ENCODE measurements around the gene SCG3.

SCG3 gene

DNA sequence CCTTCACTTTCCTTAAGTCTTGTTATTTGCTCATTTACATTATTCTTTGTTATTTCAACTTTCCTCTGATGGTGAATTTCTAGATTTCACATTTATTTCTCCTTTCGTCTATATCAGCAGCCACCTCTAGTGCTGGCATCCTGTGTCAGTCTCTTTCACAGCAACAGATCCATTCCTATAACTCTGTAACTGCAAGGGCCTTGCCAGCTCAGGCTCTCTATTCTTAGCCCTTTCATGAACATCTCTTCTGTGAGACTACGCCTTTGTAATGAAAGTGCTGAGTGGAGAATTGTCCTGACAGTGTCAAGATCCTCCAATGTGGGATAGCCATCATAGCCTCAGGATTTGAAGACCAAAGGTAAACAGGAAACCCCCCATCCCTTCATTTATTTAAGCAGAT, 3.9 kb upstream of the SCG3 start:
- in situ Hi-C loops (cut with HindIII; ENCODE audit: low sequenced_read_pairs), result no loop called here

DNA sequence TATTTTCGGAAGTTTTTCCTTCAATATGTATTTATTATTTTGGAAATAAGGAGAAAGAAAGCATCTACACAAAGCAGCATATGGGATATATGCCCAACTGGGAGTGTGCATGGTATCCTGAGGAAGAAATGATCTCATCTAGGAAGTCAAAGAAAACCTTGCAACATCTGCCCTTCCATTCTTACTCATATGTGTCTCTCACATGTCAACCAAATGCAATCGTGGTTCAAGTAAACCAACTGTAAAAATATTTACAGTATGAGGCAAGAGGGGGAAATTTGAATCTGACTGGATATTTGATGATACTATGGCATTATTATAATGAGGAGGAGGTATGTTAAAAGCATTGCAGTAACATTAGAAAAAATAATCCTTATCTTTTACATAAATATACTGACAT, 3.2 kb upstream of the SCG3 start:
- in situ Hi-C loops (cut with HindIII; ENCODE audit: low sequenced_read_pairs), result no loop called here

- in situ Hi-C loops (cut with HindIII; ENCODE audit: low sequenced_read_pairs), result no loop called here
These were observed 982 bp upstream of the SCG3 start for GRCh38 chr15:51680321-51680720.

DNA sequence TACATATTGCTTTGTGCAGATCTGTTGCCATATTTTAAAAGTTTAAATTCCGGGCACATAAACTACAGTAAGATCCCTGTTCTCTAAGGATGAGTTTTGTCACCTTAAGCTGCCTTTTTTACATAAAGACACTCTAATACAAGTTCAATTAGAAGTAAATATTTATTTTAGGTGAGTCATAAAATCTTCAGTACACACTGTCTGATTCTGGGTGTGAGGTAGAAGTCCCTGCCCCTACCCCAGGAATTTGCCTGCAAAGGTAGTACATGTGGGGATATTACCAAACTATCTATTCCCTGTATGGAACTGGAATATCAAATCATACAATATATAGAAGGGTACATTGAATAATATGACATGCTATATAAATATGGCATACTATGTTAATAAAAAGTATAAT, 6.3 kb downstream of the SCG3 start:
- in situ Hi-C loops (cut with HindIII; ENCODE audit: low sequenced_read_pairs), result no loop called here

DNA sequence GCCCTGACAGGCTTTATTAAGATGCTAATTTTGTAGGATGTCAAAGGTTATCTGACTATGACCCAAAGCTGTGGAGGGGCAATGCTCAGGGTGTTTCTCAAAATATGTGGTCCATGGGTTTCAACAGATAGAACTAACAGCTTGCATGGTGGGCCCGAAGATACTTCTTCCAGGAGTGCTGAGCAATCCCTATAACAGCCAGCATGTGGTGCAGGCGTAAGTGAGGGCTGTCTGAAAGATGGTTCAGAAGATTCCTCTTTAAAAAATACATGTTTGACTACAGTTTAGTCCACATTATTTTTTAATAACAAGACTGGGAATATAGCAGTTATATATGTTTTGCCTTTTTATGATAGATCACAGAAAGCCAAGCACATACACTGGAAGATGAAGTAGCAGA, 7.6 kb downstream of the SCG3 start:
- in situ Hi-C loops (cut with HindIII; ENCODE audit: low sequenced_read_pairs), result no loop called here

GRCh38 chr15:51692154-51692553, 10.9 kb downstream of the SCG3 start:
- in situ Hi-C loops (cut with HindIII; ENCODE audit: low sequenced_read_pairs), result no loop called here

GRCh38 chr15:51696566-51696965, 15.3 kb downstream of the SCG3 start:
- in situ Hi-C loops (cut with HindIII; ENCODE audit: low sequenced_read_pairs), result no loop called here

DNA sequence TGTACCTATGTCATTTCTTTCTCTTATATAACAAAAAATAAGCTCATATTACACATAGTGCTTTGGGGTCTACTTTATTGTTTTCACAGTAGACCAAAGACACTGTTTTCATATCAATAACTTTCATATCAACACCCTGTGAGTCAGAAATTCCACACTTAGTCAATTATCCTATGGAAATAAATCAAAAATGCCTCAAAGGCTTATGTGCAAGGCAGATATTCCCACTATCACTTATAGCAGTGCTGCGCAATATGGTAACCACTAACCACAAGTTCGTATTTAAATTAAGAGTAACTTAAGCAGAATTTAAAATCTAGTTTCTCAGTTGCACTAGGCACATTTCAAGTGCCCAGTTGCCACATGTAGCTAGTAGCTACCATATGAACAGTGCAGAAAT, 15.9 kb downstream of the SCG3 start:
- in situ Hi-C loops (cut with HindIII; ENCODE audit: low sequenced_read_pairs), result no loop called here

GRCh38 chr15:51699373-51699772, 18.1 kb downstream of the SCG3 start:
- in situ Hi-C loops (cut with HindIII; ENCODE audit: low sequenced_read_pairs), result no loop called here

DNA sequence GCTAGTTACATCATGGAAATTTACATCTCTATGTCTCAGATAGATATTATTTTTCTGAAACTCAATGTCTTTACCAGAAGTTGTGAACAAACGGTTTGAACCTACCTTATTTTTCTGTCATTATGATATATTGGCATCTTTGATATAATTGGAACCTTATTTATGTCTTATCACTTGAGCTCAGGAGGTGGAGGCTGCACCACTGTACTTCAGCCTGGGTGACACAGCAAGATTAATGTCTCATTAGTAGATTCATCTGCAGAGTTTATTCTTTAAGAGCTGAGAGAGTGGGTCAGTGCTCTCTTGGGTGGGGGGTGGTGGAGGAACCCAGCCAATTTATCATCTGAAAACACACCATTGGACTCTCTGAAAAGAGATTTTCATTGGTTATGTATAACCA, 21.4 kb downstream of the SCG3 start:
- in situ Hi-C loops (cut with HindIII; ENCODE audit: low sequenced_read_pairs), result no loop called here

DNA sequence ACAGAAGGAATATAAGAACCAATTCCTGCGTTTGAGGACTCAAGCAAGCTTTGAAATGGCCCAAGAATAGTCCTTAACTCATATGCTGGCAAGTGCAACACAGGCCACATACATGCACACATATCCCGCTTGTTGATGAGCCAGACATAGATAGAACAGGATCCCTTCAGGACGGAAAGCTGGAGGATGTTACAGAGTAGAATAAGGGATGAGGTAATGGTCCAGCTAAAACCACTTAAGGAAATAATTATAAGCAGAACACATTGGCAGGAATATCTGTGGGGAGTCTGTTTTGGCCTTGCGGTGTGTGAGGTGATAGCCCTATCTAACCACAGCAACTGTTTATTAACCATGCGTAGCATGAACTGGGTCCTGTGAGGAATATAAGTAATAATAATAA, 25.0 kb downstream of the SCG3 start:
- in situ Hi-C loops (cut with HindIII; ENCODE audit: low sequenced_read_pairs), result no loop called here

DNA sequence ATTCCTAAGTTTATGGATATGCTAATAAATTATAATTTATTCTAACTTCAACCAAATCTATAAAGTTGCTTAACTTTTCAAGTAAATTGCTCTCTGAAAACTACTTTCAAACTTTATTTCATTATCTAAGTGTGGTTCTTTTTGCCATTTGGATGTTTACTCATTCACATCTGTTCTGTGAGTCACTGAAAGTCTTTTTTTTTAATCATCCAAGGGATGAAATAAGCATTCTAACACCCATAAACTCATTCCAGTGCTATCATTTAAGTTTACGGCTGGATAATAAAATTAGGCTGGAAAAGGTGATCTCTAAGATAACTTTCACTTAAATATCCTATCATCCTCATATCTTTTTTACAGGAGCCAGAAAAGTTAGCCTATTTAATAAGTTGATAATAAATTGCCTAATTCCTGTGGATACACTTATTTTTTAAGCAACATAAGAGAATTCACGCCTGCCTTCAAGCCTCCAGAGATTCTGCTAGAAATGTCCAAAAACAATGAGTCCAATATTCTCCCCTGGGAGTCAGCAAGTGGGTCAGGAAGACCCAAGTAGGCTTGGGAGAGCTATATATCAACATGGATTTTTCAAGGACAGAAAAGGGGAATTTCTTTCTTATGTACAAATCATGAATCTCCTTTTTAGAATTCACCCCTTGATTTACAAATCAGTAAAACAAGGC, 25.8 kb downstream of the SCG3 start:
- in situ Hi-C loops (cut with HindIII; ENCODE audit: low sequenced_read_pairs), result no loop called here

DNA sequence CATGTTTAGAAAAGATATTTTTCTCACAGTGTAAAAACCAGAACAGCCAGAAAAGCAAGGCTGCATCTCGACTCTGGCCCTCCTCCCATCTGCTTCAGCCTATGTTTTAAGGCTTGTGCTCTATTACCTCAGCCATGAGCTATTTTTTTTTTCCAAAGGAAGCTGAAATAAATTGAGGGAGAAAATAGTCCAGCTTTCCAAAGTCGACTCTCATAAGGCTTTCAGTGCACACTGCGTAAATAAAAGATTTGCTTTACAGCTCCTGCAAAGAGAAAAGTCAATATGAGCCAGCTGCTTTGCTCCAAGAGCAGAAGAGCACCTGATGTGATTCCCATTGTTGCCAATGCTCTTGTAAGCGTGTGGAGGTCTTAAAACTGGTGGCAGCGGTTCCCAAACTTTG, 26.7 kb downstream of the SCG3 start:
- in situ Hi-C loops (cut with HindIII; ENCODE audit: low sequenced_read_pairs), result no loop called here

- in situ Hi-C loops (cut with HindIII; ENCODE audit: low sequenced_read_pairs), result no loop called here
These were observed 27.7 kb downstream of the SCG3 start for GRCh38 chr15:51709031-51709430.

- in situ Hi-C loops (cut with HindIII; ENCODE audit: low sequenced_read_pairs), result no loop called here
These were observed 32.9 kb downstream of the SCG3 start for GRCh38 chr15:51714162-51714561.

DNA sequence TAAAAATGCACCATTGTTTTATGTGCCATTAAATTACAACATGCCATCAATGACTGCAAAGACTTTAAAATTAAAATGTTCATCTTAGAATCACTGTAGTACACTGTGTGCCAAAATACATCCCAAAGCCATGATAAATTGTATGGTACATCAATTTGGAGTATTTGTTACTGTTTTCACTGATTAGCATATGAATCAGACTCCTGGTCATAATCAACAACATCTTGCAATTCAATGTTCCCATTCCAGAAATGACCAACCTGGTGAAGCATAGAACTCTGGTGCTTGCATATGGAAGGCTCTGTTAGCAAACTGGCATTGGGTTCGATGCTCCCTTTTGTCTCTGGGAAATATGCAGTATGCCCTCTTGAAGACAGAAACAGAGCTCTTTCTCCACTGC, 33.6 kb downstream of the SCG3 start:
- in situ Hi-C loops (cut with HindIII; ENCODE audit: low sequenced_read_pairs), result no loop called here

DNA sequence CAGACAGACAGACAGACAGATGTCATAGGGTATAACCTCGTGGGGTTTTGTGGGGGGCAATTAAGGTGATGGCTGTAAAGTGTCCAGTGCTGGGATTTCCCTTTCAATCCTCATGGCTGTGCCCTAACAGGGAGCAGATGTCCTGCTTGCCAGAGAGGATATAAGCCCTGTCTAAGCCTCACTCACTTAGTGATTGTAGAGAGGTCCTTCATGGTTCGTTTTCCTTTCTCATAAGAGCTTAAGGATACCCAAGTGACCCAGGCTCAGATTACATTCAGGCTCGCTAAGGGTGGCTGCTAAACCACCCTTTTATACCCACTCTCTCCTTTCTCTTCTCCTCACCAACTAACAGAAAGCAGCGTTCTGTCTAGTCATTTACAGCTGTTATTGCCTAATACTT, 36.9 kb downstream of the SCG3 start:
- in situ Hi-C loops (cut with HindIII; ENCODE audit: low sequenced_read_pairs), result no loop called here

DNA sequence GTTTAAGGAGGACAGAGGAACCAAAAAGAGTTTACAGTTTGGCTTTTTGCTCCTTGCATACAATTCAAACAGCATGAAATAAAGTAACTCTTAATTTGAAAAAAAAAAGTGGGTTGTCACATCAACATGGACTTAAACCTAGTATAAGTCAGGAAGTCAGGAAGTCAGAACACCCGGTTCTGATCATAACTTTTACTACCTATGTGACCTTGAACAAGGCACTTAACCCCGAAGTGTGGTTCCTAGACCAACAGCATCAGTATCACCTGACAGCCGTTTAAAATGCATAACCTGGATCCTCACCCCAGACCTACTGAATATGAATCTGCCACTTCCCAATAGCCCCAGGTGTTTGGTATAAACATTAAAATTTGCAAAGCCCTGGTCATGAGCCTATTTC, 37.4 kb downstream of the SCG3 start:
- in situ Hi-C loops (cut with HindIII; ENCODE audit: low sequenced_read_pairs), result no loop called here

- in situ Hi-C loops (cut with HindIII; ENCODE audit: low sequenced_read_pairs), result no loop called here
These were observed 39.1 kb downstream of the SCG3 start for GRCh38 chr15:51720201-51720995.

DNA sequence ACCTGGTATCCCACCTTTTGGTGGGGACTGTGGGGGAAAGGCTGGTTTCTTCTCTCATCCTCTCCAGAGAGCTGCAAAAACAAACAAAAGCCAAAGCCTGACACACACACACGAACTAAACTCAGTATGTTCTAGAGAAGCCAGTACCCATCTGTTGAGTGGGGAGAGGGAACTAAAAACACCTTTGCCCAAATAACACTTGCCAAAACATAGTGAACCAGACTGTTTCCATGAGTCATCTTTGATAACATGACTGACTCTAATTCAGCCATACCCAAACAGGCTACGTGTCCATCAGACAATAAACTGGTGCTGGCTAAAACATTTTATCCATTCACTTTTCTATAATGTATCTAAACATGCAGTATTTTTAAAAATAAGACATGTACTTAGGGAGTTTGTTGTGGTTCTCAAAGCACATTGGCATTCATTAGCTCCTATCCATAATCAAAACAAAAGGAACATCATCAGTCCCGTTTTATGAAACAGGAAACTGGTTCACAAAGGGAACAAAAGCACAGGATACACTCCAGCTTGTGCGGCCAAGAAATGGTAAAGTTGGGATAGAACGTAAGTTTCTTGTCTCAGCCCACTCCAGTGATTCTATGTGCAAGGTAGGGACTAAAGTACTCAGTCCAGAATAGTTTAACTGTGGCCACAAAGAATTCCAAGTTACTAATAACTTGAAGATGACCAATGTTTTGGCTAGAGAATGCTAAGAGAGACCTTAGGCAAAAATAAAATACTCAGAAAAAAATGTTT, 40.1 kb downstream of the SCG3 start:
- in situ Hi-C loops (cut with HindIII; ENCODE audit: low sequenced_read_pairs), result no loop called here

GRCh38 chr15:51724199-51724598, 42.9 kb downstream of the SCG3 start:
- in situ Hi-C loops (cut with HindIII; ENCODE audit: low sequenced_read_pairs), result no loop called here

GRCh38 chr15:51724673-51725072, 43.4 kb downstream of the SCG3 start:
- in situ Hi-C loops (cut with HindIII; ENCODE audit: low sequenced_read_pairs), result no loop called here
